H9 (cell line): ENCODE data around the gene PIK3CD. TPM values are rescaled to one million over a fixed set of nuclear protein-coding genes. Genes with fewer than 3 reads are reported as not detected.

Experiments used
- DNase-seq: peaks from one replicate; pipeline ENCODE4 v3.0.0-alpha.2; 2017
- H2AFZ ChIP-seq: one replicate; pipeline ENCODE4 v1.6.1; 2013; ENCODE audit warnings: mild to moderate bottlenecking, low read length, control low read depth, moderate library complexity
- H2AK5ac ChIP-seq: 2 replicates; pipeline ENCODE4 v1.6.1; 2013; ENCODE audit warnings: low read length, control low read depth, mixed read lengths; ENCODE audit not compliant: insufficient read length
- H2BK120ac ChIP-seq: one replicate; pipeline ENCODE4 v1.6.1; 2013; ENCODE audit warnings: low read depth, mild to moderate bottlenecking, low read length, control low read depth, inconsistent platforms; ENCODE audit not compliant: poor library complexity, severe bottlenecking
- H2BK12ac ChIP-seq: 2 replicates; pipeline ENCODE4 v1.6.1; 2013; ENCODE audit warnings: low read length, control low read depth, mixed read lengths, low read depth; ENCODE audit not compliant: insufficient read length
- H2BK15ac ChIP-seq: 2 replicates; pipeline ENCODE4 v1.6.1; 2013; ENCODE audit warnings: low read depth, low read length, control low read depth
- H2BK20ac ChIP-seq: one replicate; pipeline ENCODE4 v1.6.1; 2013; ENCODE audit warnings: low read depth, mild to moderate bottlenecking, low read length, control low read depth, inconsistent platforms; ENCODE audit not compliant: poor library complexity, severe bottlenecking
- H2BK5ac ChIP-seq: 2 replicates; pipeline ENCODE4 v1.6.1; 2013; ENCODE audit warnings: low read length, control low read depth, mixed read lengths; ENCODE audit not compliant: insufficient read length
- H3K14ac ChIP-seq: 2 replicates; pipeline ENCODE4 v1.6.1; 2013; ENCODE audit warnings: low read length, control low read depth; ENCODE audit not compliant: insufficient read depth
- H3K18ac ChIP-seq: 2 replicates; pipeline ENCODE4 v1.6.1; 2013; ENCODE audit warnings: low read depth, mild to moderate bottlenecking, mixed read lengths, low read length, control low read depth; ENCODE audit not compliant: insufficient read length
- H3K23ac ChIP-seq: 2 replicates; pipeline ENCODE4 v1.6.1; 2013; ENCODE audit warnings: low read length, control low read depth, mixed read lengths, low read depth; ENCODE audit not compliant: insufficient read length
- H3K23me2 ChIP-seq: 2 replicates; pipeline ENCODE4 v1.6.1; 2013; ENCODE audit warnings: low read depth, mild to moderate bottlenecking, mixed read lengths, low read length, control low read depth; ENCODE audit not compliant: insufficient read length, poor library complexity, severe bottlenecking
- H3K27ac ChIP-seq: 2 replicates; pipeline ENCODE4 v1.5.1; 2013; ENCODE audit warnings: low read length, control low read depth, mixed read lengths, low read depth; ENCODE audit not compliant: insufficient read length
- H3K27me3 ChIP-seq: 2 replicates; pipeline ENCODE4 v1.6.1; 2013; ENCODE audit warnings: low read length, control low read depth, inconsistent platforms; ENCODE audit not compliant: insufficient read depth
- H3K4ac ChIP-seq: 2 replicates; pipeline ENCODE4 v1.6.1; 2013; ENCODE audit warnings: low read depth, mild to moderate bottlenecking, control low read depth, inconsistent platforms, low read length, moderate library complexity
- H3K4me1 ChIP-seq: 2 replicates; pipeline ENCODE4 v1.6.1; 2013; ENCODE audit warnings: low read length, control low read depth, inconsistent platforms; ENCODE audit not compliant: insufficient read depth
- H3K4me2 ChIP-seq: 2 replicates; pipeline ENCODE4 v1.6.1; 2013; ENCODE audit warnings: low read length, control low read depth, mixed read lengths; ENCODE audit not compliant: insufficient read length, insufficient read depth
- H3K56ac ChIP-seq: 2 replicates; pipeline ENCODE4 v1.6.1; 2013; ENCODE audit warnings: low read depth, mild to moderate bottlenecking, mixed read lengths, low read length, control low read depth; ENCODE audit not compliant: insufficient read length
- H3K79me1 ChIP-seq: 2 replicates; pipeline ENCODE4 v1.6.1; 2013; ENCODE audit warnings: low read depth, mild to moderate bottlenecking, moderate library complexity, low read length, control low read depth, inconsistent platforms; ENCODE audit not compliant: insufficient read depth, poor library complexity, severe bottlenecking
- H3K79me2 ChIP-seq: 2 replicates; pipeline ENCODE4 v1.6.1; 2013; ENCODE audit warnings: low read length, control low read depth, inconsistent platforms; ENCODE audit not compliant: insufficient read depth
- H3K9ac ChIP-seq: 2 replicates; pipeline ENCODE4 v1.6.1; 2013; ENCODE audit warnings: low read length, control low read depth, mixed read lengths; ENCODE audit not compliant: insufficient read length; ENCODE audit errors: extremely low read depth
- H3K9me3 ChIP-seq: one replicate; pipeline ENCODE4 v1.6.1; 2013; ENCODE audit warnings: low read depth, low read length, inconsistent platforms; ENCODE audit not compliant: control insufficient read depth
- H3T11ph ChIP-seq: one replicate; pipeline ENCODE4 v1.6.1; 2013; ENCODE audit warnings: mild to moderate bottlenecking, low read length, control low read depth, inconsistent platforms
- H4K20me1 ChIP-seq: one replicate; pipeline ENCODE4 v1.6.1; 2013; ENCODE audit not compliant: control insufficient read depth, insufficient read length, insufficient read depth
- H4K5ac ChIP-seq: 2 replicates; pipeline ENCODE4 v1.6.1; 2013; ENCODE audit warnings: low read depth, mild to moderate bottlenecking, mixed read lengths, low read length, control low read depth; ENCODE audit not compliant: insufficient read length
- H4K8ac ChIP-seq: replicated peaks from 2 replicates; pipeline ENCODE4 v1.6.1; 2013; ENCODE audit warnings: low read length, control low read depth, mixed read lengths, low read depth; ENCODE audit not compliant: insufficient read length
- H4K91ac ChIP-seq: 2 replicates; pipeline ENCODE4 v1.6.1; 2013; ENCODE audit warnings: low read depth, mild to moderate bottlenecking, moderate library complexity, mixed read lengths, low read length, control low read depth; ENCODE audit not compliant: insufficient read length
- H3K27ac Mint-ChIP-seq, 3 experiments: 2 replicates in 2 of 3; 3 replicates in 1 of 3; pipeline ENCODE4 v1.8.0; 2020 to 2021; ENCODE audit warnings: mixed read lengths in 3 of 3, mild to moderate bottlenecking in 1 of 3, moderate library complexity in 1 of 3
- H3K27me3 Mint-ChIP-seq: 2 replicates; pipeline ENCODE4 v1.8.0; 2021; ENCODE audit warnings: low read depth, mild to moderate bottlenecking, moderate library complexity, mixed read lengths
- H3K36me3 Mint-ChIP-seq, 3 experiments: 2 replicates in 2 of 3; 3 replicates in 1 of 3; pipeline ENCODE4 v1.8.0; 2020 to 2021; ENCODE audit warnings: low read depth in 3 of 3, mixed read lengths in 3 of 3; ENCODE audit not compliant: insufficient read depth in 1 of 3
- H3K4me1 Mint-ChIP-seq, 2 experiments: 2 replicates each; pipeline ENCODE4 v1.8.0; 2020; ENCODE audit warnings: mixed read lengths in 2 of 2
- H3K4me3 Mint-ChIP-seq, 2 experiments: 2 replicates in 1 of 2; 3 replicates in 1 of 2; pipeline ENCODE4 v1.8.0; 2020 to 2021; ENCODE audit warnings: mild to moderate bottlenecking in 2 of 2, mixed read lengths in 2 of 2, moderate library complexity in 1 of 2
- H3K9me3 Mint-ChIP-seq, 2 experiments: 2 replicates in 1 of 2; 3 replicates in 1 of 2; pipeline ENCODE4 v1.8.0; 2020; ENCODE audit warnings: mild to moderate bottlenecking in 2 of 2, mixed read lengths in 2 of 2, moderate library complexity in 1 of 2
- CTCF ChIP-seq: fragments of 200-600 bp; sonication (generic); conservative IDR thresholded peaks from 3 replicates; pipeline ENCODE4 v1.8.0; 2021; ENCODE audit warnings: antibody characterized with exemption, mild to moderate bottlenecking
- WGBS: extraction: QIAGEN DNeasy Blood & Tissue Kit; methylation state at CpG from one replicate; pipeline ENCODE4 v1.1.7; 2013; ENCODE audit warnings: missing lambda C conversion rate, low lambda C conversion rate, mixed read lengths; ENCODE audit not compliant: insufficient read length; ENCODE audit errors: extremely low coverage; 5-methylcytosine and 5-hydroxymethylcytosine counted together
- total RNA-seq: library from RNA; stranded (reverse); gene quantifications from 2 replicates; pipeline ENCODE4 v1.2.1, GENCODE V29; 2021

PIK3CD gene
- total RNA-seq, 1 experiment from 2014 or later, result 10.0 TPM

DNA sequence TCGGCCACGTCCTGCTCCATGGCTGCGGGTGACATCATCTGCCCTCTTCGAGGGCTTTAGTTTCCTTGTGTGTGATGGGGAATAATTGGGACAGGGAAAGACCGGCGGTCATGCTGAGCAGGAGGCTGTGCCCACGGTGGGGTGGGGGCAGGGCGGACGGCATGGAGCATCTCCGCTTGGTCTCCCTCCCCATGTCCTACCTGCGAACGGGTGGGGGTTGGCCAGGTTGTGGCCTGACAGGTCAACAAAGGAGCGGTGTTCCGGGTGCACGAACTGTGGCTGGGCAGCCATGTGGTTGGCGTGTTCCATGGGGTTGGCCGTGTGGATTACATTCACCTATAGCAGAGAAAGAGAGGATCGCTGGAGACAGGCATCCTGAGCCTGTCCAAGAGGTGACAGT, 80.0 kb downstream of the PIK3CD start:
- H3K27ac ChIP-seq, result no peak overlapping the region
- no peak overlapping the region for H3K4me3 Mint-ChIP-seq
- no CpG with 5 or more reads among the region's 18 CpGs for WGBS
- H3K79me2 ChIP-seq, result no peaks in the 10 kb centered on the region
- H3K23me2 ChIP-seq, result no peaks in the 10 kb centered on the region
- H2BK20ac ChIP-seq, result no peak overlapping the region
- H2AFZ ChIP-seq, result no peak overlapping the region
- H3K4me1 Mint-ChIP-seq, result no peaks in the 10 kb centered on the region; a peak in 1 of 4 replicates
- H3K14ac ChIP-seq, result no peak overlapping the region
- no peak overlapping the region for H4K91ac ChIP-seq
- no peak overlapping the region for H2BK15ac ChIP-seq
- H3K9ac ChIP-seq, result no peak overlapping the region
- no peaks in the 10 kb centered on the region for H3K27me3 ChIP-seq
- H3K9me3 Mint-ChIP-seq, result no peaks in the 10 kb centered on the region
- no peak overlapping the region for H2AK5ac ChIP-seq
- TF ChIP-seq CTCF, result no peak
- H3K27ac Mint-ChIP-seq, result peak overlapping the region in 2 of 3 experiments; percentile 35 to 47; a peak in 2 of 7 replicates
- H2BK5ac ChIP-seq, result no peak overlapping the region
- DNase-seq, result no peak
- peaks cover 5% of the 10 kb centered on the region for H3K9me3 ChIP-seq
- no peak overlapping the region for H3K18ac ChIP-seq
- H2BK120ac ChIP-seq, result no peak overlapping the region
- no peaks in the 10 kb centered on the region for H3K79me1 ChIP-seq
- no peaks in the 10 kb centered on the region for H3K4me1 ChIP-seq
- no peak overlapping the region for H3T11ph ChIP-seq
- no peaks in the 10 kb centered on the region for H4K20me1 ChIP-seq
- no peak overlapping the region for H3K56ac ChIP-seq
- no peak overlapping the region for H3K4ac ChIP-seq
- peaks cover 2% of the 10 kb centered on the region; the same call in 1 of the 2 replicates for H3K27me3 Mint-ChIP-seq
- no peak overlapping the region for H3K4me2 ChIP-seq
- no peak overlapping the region for H3K23ac ChIP-seq
- H4K8ac ChIP-seq, result no peak overlapping the region
- H2BK12ac ChIP-seq, result no peak overlapping the region
- no peak overlapping the region for H4K5ac ChIP-seq
- peaks cover 64 to 92% (median 86%) of the 10 kb centered on the region in 3 experiments for H3K36me3 Mint-ChIP-seq
